IPS-18a (cell line): ENCODE measurements around the gene PDE11A.

Source experiments
- H3K27ac ChIP-seq: one replicate; pipeline ENCODE4 v1.5.1; 2013; ENCODE audit warnings: low read length
- H3K27me3 ChIP-seq: one replicate; pipeline ENCODE4 v1.6.1; 2013; ENCODE audit warnings: mild to moderate bottlenecking, low read length; ENCODE audit not compliant: control insufficient read depth, insufficient read depth
- H3K36me3 ChIP-seq: one replicate; pipeline ENCODE4 v1.6.1; 2013; ENCODE audit warnings: low read depth, low read length; ENCODE audit not compliant: control insufficient read depth
- H3K4me1 ChIP-seq: one replicate; pipeline ENCODE4 v1.6.1; 2013; ENCODE audit warnings: low read depth, low read length; ENCODE audit not compliant: control insufficient read depth
- H3K4me3 ChIP-seq: one replicate; pipeline ENCODE4 v1.5.1; 2013; ENCODE audit warnings: low read length
- H3K9ac ChIP-seq: one replicate; pipeline ENCODE4 v1.6.1; 2013; ENCODE audit warnings: mild to moderate bottlenecking, low read length, moderate library complexity
- H3K9me3 ChIP-seq: one replicate; pipeline ENCODE4 v1.6.1; 2013; ENCODE audit warnings: low read depth, low read length; ENCODE audit not compliant: control insufficient read depth

The PDE11A gene

GRCh38 chr2:177579486-177580036 lies 493.0 kb downstream of the PDE11A start:
- Histone ChIP-seq H3K27ac (no peak overlapping the region), H3K9me3 (no peaks in the 10 kb centered on the region), H3K36me3 (no peaks in the 10 kb centered on the region), H3K9ac (no peak overlapping the region), H3K4me1 (no peaks in the 10 kb centered on the region), H3K4me3 (no peak overlapping the region), H3K27me3 (no peaks in the 10 kb centered on the region)

DNA sequence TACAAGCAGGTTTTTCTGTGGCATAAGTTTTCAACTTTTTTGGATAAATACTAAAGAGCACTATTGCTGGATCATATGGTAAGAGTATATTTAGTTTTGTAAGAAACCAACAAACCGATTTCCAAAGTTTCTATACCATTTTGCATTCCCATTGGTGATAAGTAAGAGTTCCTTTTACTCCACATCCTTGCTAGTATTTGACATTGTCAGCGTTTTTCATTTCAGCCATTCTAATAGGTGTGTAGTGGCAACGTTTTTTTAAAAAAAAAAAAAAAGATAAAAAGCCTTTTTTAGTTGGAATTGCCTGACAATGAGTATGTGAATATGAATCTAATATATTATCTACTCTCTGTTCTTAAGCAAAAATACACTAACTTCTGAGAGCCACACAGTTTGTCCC lies 494.1 kb downstream of the PDE11A start:
- H3K27ac ChIP-seq = no peak overlapping the region
- H3K36me3 ChIP-seq = no peaks in the 10 kb centered on the region
- no peak overlapping the region for H3K9ac ChIP-seq
- no peak overlapping the region for H3K4me3 ChIP-seq
- H3K27me3 ChIP-seq = no peaks in the 10 kb centered on the region
- H3K9me3 ChIP-seq = no peaks in the 10 kb centered on the region
- H3K4me1 ChIP-seq = no peaks in the 10 kb centered on the region

DNA sequence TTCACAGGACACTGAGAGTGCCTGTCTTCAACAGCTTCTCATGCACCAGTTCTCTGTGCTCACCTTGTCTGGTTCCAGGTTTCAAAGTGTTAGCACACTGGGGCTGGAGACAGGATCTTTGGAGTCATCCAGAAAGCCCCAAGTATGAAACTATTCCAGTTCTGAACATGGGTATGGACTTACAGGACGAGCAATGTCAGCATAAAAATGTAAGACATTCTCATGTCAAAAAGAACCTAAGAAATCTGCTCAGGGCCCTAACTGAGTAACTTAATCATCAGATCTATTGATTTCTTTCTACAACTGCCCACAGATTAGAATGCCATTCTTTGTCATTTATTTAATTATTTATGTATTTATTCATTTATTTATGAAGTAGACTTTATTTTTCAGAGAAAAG lies 495.5 kb downstream of the PDE11A start:
- H3K27ac ChIP-seq = no peak overlapping the region
- no peak overlapping the region for H3K9ac ChIP-seq
- no peaks in the 10 kb centered on the region for H3K27me3 ChIP-seq
- H3K36me3 ChIP-seq = no peaks in the 10 kb centered on the region
- no peaks in the 10 kb centered on the region for H3K4me1 ChIP-seq
- no peak overlapping the region for H3K4me3 ChIP-seq
- no peaks in the 10 kb centered on the region for H3K9me3 ChIP-seq

DNA sequence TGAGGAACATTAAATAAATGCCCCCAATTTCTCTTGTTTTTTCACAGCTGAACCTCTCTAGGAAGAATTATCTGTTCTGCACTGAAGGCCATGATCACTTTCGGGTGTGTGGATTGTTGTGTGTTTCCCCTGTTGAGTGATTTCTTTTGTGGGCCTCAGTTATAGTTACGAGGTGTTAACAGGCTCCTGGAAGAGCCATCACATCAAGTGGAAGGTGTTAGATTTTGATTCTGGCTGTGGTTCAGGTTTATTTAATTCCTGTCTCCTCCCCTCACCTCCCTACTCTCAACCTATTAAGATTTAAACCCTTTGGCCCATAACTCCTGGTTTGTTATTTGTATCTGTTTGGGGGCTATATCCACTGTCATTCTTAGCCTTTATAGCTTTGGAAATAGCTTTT lies 497.2 kb downstream of the PDE11A start:
- H3K4me3 ChIP-seq = no peak overlapping the region
- H3K9ac ChIP-seq = no peak overlapping the region
- H3K4me1 ChIP-seq = no peaks in the 10 kb centered on the region
- no peaks in the 10 kb centered on the region for H3K36me3 ChIP-seq
- no peaks in the 10 kb centered on the region for H3K9me3 ChIP-seq
- H3K27me3 ChIP-seq = no peaks in the 10 kb centered on the region
- no peak overlapping the region for H3K27ac ChIP-seq

- Histone ChIP-seq H3K9me3 (no peaks in the 10 kb centered on the region), H3K36me3 (no peaks in the 10 kb centered on the region), H3K4me1 (no peaks in the 10 kb centered on the region), H3K27ac (no peak overlapping the region), H3K4me3 (no peak overlapping the region), H3K27me3 (no peaks in the 10 kb centered on the region), H3K9ac (no peak overlapping the region)
Observed at GRCh38 chr2:177574356-177574755, 498.2 kb downstream of the PDE11A start.
